Measurements from ENCODE around the gene TMEM179. TPM values are rescaled to one million over a fixed set of nuclear protein-coding genes. Genes with fewer than 3 reads are reported as not detected.

TMEM179 gene
- total and polyA plus RNA-seq, 8 donors = 0.73 to 2.0 (median 1.7) TPM; not detected in 1

- Histone ChIP-seq H3K4me1 (no peaks in the 10 kb centered on the region), H3K27me3 (peaks cover 0 to 97% of the 10 kb centered on the region in 2 donors), H3K36me3 (no peaks in the 10 kb centered on the region), H3K4me3 (no peak overlapping the region), H3K27ac (no peak overlapping the region), H3K9me3 (no peaks in the 10 kb centered on the region)
- DNase-seq (no peak), ATAC-seq (no peak)
- no peak for TF ChIP-seq CTCF (IDR thresholded peaks at IDR 0.05)
- intact Hi-C loops (cut with DNase I) = no loop called here
These were observed 26.3 kb downstream of the TMEM179 start for GRCh38 chr14:104578321-104578720.

GRCh38 chr14:104577847-104578301, 26.7 kb downstream of the TMEM179 start:
- Histone ChIP-seq H3K27ac (no peak overlapping the region), H3K4me1 (no peaks in the 10 kb centered on the region), H3K4me3 (no peak overlapping the region), H3K36me3 (no peaks in the 10 kb centered on the region), H3K9me3 (no peaks in the 10 kb centered on the region), H3K27me3 (peaks cover 0 to 93% of the 10 kb centered on the region in 2 donors)
- DNase-seq = no peak
- intact Hi-C loops (cut with DNase I) = no loop called here
- TF ChIP-seq CTCF (IDR thresholded peaks at IDR 0.05) = no peak
- no peak for ATAC-seq

GRCh38 chr14:104577426-104577825, 27.1 kb downstream of the TMEM179 start:
- intact Hi-C loops (cut with DNase I) = no loop called here
- no peaks in the 10 kb centered on the region for H3K36me3 ChIP-seq
- no peak overlapping the region for H3K27ac ChIP-seq
- no peaks in the 10 kb centered on the region for H3K9me3 ChIP-seq
- DNase-seq (no peak), ATAC-seq (no peak)
- no peak overlapping the region for H3K4me3 ChIP-seq
- no peak for TF ChIP-seq CTCF (IDR thresholded peaks at IDR 0.05)
- no peaks in the 10 kb centered on the region for H3K4me1 ChIP-seq
- H3K27me3 ChIP-seq = peaks cover 0 to 93% of the 10 kb centered on the region in 2 donors

GRCh38 chr14:104576970-104577332, 27.6 kb downstream of the TMEM179 start:
- no peak overlapping the region for H3K4me3 ChIP-seq
- no peaks in the 10 kb centered on the region for H3K4me1 ChIP-seq
- no peak for TF ChIP-seq CTCF (IDR thresholded peaks at IDR 0.05)
- peaks cover 0 to 93% of the 10 kb centered on the region in 2 donors for H3K27me3 ChIP-seq
- H3K9me3 ChIP-seq = no peaks in the 10 kb centered on the region
- DNase-seq (peak in 1 of 4 donors; percentile 44), ATAC-seq (no peak)
- no peaks in the 10 kb centered on the region for H3K36me3 ChIP-seq
- H3K27ac ChIP-seq = no peak overlapping the region
- intact Hi-C loops (cut with DNase I) = no loop called here

GRCh38 chr14:104576232-104576969, 28.2 kb downstream of the TMEM179 start:
- no peaks in the 10 kb centered on the region for H3K9me3 ChIP-seq
- DNase-seq (no peak), ATAC-seq (no peak)
- TF ChIP-seq CTCF (IDR thresholded peaks at IDR 0.05) = no peak
- intact Hi-C loops (cut with DNase I) = no loop called here
- no peak overlapping the region for H3K27ac ChIP-seq
- no peaks in the 10 kb centered on the region for H3K36me3 ChIP-seq
- H3K4me1 ChIP-seq = no peaks in the 10 kb centered on the region
- peaks cover 0 to 93% of the 10 kb centered on the region in 2 donors for H3K27me3 ChIP-seq
- H3K4me3 ChIP-seq = no peak overlapping the region
